Urinary bladder (tissue), 4 donors: ENCODE measurements around the gene SLC12A3. TPM values are rescaled to one million over a fixed set of nuclear protein-coding genes. Genes with fewer than 3 reads are reported as not detected.
"Not testable (repeated sequence)": the region's sequence is repeated elsewhere in the genome, so short reads cannot be mapped to it uniquely, and the experiment has no call there.

Experiments
- DNase-seq: peaks from one replicate; pipeline ENCODE4 v3.0.0-alpha.2; 2015; ENCODE audit errors: extremely low spot score
- H3K27ac ChIP-seq: one replicate; pipeline ENCODE4 v1.5.1; 2013; ENCODE audit warnings: low read depth, mild to moderate bottlenecking, moderate library complexity
- H3K36me3 ChIP-seq: one replicate; pipeline ENCODE4 v1.6.1; 2013; ENCODE audit warnings: mild to moderate bottlenecking, moderate library complexity; ENCODE audit not compliant: insufficient read depth
- H3K4me1 ChIP-seq: one replicate; pipeline ENCODE4 v1.6.1; 2013; ENCODE audit warnings: mild to moderate bottlenecking, moderate library complexity; ENCODE audit not compliant: insufficient read depth
- H3K4me3 ChIP-seq: one replicate; pipeline ENCODE4 v1.5.1; 2013; ENCODE audit warnings: low read depth, low read length
- WGBS: extraction: QIAGEN DNeasy Blood & Tissue Kit; methylation state at CpG from one replicate; pipeline ENCODE4 v1.1.7; 2013; 5-methylcytosine and 5-hydroxymethylcytosine counted together
- polyA plus RNA-seq: library from polyadenylated mRNA; stranded (reverse); fragments of 200-250 nt; gene quantifications from one replicate; pipeline ENCODE4 v1.2.3, GENCODE V29; 2013
- total RNA-seq: library from RNA; depleted of rRNA; stranded (reverse); fragments of >200 nt; gene quantifications from one replicate; pipeline ENCODE4 v1.2.3, GENCODE V29; 2014
- donor health status: healthy with polysubstance abuse.
- donor health status: healthy.

SLC12A3 gene
- total and polyA plus RNA-seq, 2 donors: 0.06 to 0.16 TPM

- Histone ChIP-seq H3K4me3 (no peak overlapping the region), H3K4me1 (no peaks in the 10 kb centered on the region), H3K27ac (no peak overlapping the region), H3K36me3 (no peaks in the 10 kb centered on the region)
- no peak for DNase-seq
- WGBS: 95% methylated on average over 14 of the region's 14 CpGs
Measured at GRCh38 chr16:56884026-56884582, 19.1 kb downstream of the SLC12A3 start.

GRCh38 chr16:56884929-56885328, 19.9 kb downstream of the SLC12A3 start:
- not testable (repeated sequence) for H3K4me1 ChIP-seq, H3K27ac ChIP-seq, H3K4me3 ChIP-seq, DNase-seq, H3K36me3 ChIP-seq
- 95% methylated on average over 13 of the region's 13 CpGs for WGBS

GRCh38 chr16:56885446-56886162, 20.6 kb downstream of the SLC12A3 start:
- H3K4me3 ChIP-seq: no peak overlapping the region
- H3K4me1 ChIP-seq: no peaks in the 10 kb centered on the region
- no peak overlapping the region for H3K27ac ChIP-seq
- no peak for DNase-seq
- H3K36me3 ChIP-seq: no peaks in the 10 kb centered on the region
- WGBS: 90% methylated on average over 9 of the region's 9 CpGs

- Histone ChIP-seq H3K4me1 (no peaks in the 10 kb centered on the region), H3K4me3 (no peak overlapping the region), H3K27ac (no peak overlapping the region), H3K36me3 (no peaks in the 10 kb centered on the region)
- WGBS: 92% methylated on average over 12 of the region's 12 CpGs
- no peak for DNase-seq
Measured at GRCh38 chr16:56886296-56886695, 21.3 kb downstream of the SLC12A3 start.

GRCh38 chr16:56886826-56887225, 21.8 kb downstream of the SLC12A3 start:
- no peak for DNase-seq
- WGBS: 82% methylated on average over 9 of the region's 9 CpGs
- no peaks in the 10 kb centered on the region for H3K4me1 ChIP-seq
- H3K4me3 ChIP-seq: no peak overlapping the region
- no peaks in the 10 kb centered on the region for H3K36me3 ChIP-seq
- no peak overlapping the region for H3K27ac ChIP-seq

GRCh38 chr16:56888806-56889205, 23.8 kb downstream of the SLC12A3 start:
- H3K4me1 ChIP-seq: no peaks in the 10 kb centered on the region
- 89% methylated on average over 7 of the region's 7 CpGs for WGBS
- H3K27ac ChIP-seq: no peak overlapping the region
- H3K36me3 ChIP-seq: no peaks in the 10 kb centered on the region
- no peak for DNase-seq
- no peak overlapping the region for H3K4me3 ChIP-seq

GRCh38 chr16:56889206-56889605, 24.2 kb downstream of the SLC12A3 start:
- no peaks in the 10 kb centered on the region for H3K4me1 ChIP-seq
- H3K36me3 ChIP-seq: no peaks in the 10 kb centered on the region
- no peak for DNase-seq
- no peak overlapping the region for H3K27ac ChIP-seq
- H3K4me3 ChIP-seq: no peak overlapping the region
- WGBS: 91% methylated on average over 5 of the region's 5 CpGs

- Histone ChIP-seq H3K27ac (no peak overlapping the region), H3K36me3 (no peaks in the 10 kb centered on the region), H3K4me3 (no peak overlapping the region), H3K4me1 (no peaks in the 10 kb centered on the region)
- 79% methylated on average over 11 of the region's 11 CpGs for WGBS
- DNase-seq: no peak
Measured at GRCh38 chr16:56891685-56892084, 26.7 kb downstream of the SLC12A3 start.

- H3K4me3 ChIP-seq: no peak overlapping the region
- DNase-seq: no peak
- WGBS: 83% methylated on average over 14 of the region's 14 CpGs
- no peaks in the 10 kb centered on the region for H3K36me3 ChIP-seq
- no peaks in the 10 kb centered on the region for H3K4me1 ChIP-seq
- H3K27ac ChIP-seq: no peak overlapping the region
Measured at GRCh38 chr16:56892705-56893104, 27.7 kb downstream of the SLC12A3 start.

- Histone ChIP-seq H3K27ac (no peak overlapping the region), H3K4me1 (no peaks in the 10 kb centered on the region), H3K36me3 (no peaks in the 10 kb centered on the region), H3K4me3 (no peak overlapping the region)
- WGBS: 84% methylated on average over 12 of the region's 12 CpGs
- no peak for DNase-seq
Measured at GRCh38 chr16:56894331-56894917, 29.4 kb downstream of the SLC12A3 start.

- H3K4me3 ChIP-seq: no peak overlapping the region
- no peak for DNase-seq
- no peaks in the 10 kb centered on the region for H3K36me3 ChIP-seq
- H3K4me1 ChIP-seq: no peaks in the 10 kb centered on the region
- H3K27ac ChIP-seq: no peak overlapping the region
- WGBS: 73% methylated on average over 4 of the region's 4 CpGs
Measured at GRCh38 chr16:56895813-56896212, 30.8 kb downstream of the SLC12A3 start.

GRCh38 chr16:56896244-56896643, 31.2 kb downstream of the SLC12A3 start:
- DNase-seq: no peak
- 64% methylated on average over 3 of the region's 3 CpGs for WGBS

GRCh38 chr16:56897026-56897799, 32.2 kb downstream of the SLC12A3 start:
- Histone ChIP-seq H3K27ac (no peak overlapping the region), H3K4me3 (no peak overlapping the region), H3K4me1 (no peaks in the 10 kb centered on the region), H3K36me3 (no peaks in the 10 kb centered on the region)
- 91% methylated on average over 8 of the region's 8 CpGs for WGBS
- no peak for DNase-seq

More at GRCh38 chr16:56896244-56896643, 31.2 kb downstream of the SLC12A3 start:
- Histone ChIP-seq H3K36me3 (no peaks in the 10 kb centered on the region), H3K27ac (no peak overlapping the region), H3K4me1 (no peaks in the 10 kb centered on the region), H3K4me3 (no peak overlapping the region)

GRCh38 chr16:56898847-56899246, 33.8 kb downstream of the SLC12A3 start:
- 89% methylated on average over 8 of the region's 8 CpGs for whole genome bisulfite sequencing

More at GRCh38 chr16:56898847-56899246, 33.8 kb downstream of the SLC12A3 start:
- H3K4me3 ChIP-seq: no peak overlapping the region
- no peak for DNase-seq
- no peaks in the 10 kb centered on the region for H3K4me1 ChIP-seq
- H3K36me3 ChIP-seq: no peaks in the 10 kb centered on the region
- no peak overlapping the region for H3K27ac ChIP-seq
